ENCODE measurements around the gene FGD6. TPM values are rescaled to one million over a fixed set of nuclear protein-coding genes. Genes with fewer than 3 reads are reported as not detected.
A peak's percentile ranks its signal among the peaks of the same experiment; 100 is the strongest.

Gene FGD6
- total and polyA plus RNA-seq, 2 of the 4 experiments (the other 2 are of a cell fraction) = 2.6 to 9.5 TPM

GRCh38 chr12:95072900-95073697, 144.2 kb downstream of the FGD6 start, which contains the start of gene NR2C1:
NR2C1 (minus strand) TSS chr12:95073618; CDS start chr12:95067384, 6,234 bp downstream.
- BruUV-seq (replicated peaks) = no TSS peak
- Histone ChIP-seq H2BK120ac (ENCODE audit: low read depth, low read length) (peak within 1 kb of the TSS; percentile 76), H3K9ac (ENCODE audit: low read depth, low read length) (peak within 1 kb of the TSS; percentile 97), H3K4me3 (ENCODE audit: insufficient read depth, low read depth, low read length) (peak within 1 kb of the TSS; percentile 98), H3K18ac (ENCODE audit: low read depth, low read length) (peak within 1 kb of the TSS; percentile 84), H3K56ac (ENCODE audit: extremely low read depth, insufficient read depth, low read length) (peak within 1 kb of the TSS; percentile 81), H4K8ac (ENCODE audit: low read depth in 2 of 2, low read length in 2 of 2) (peak within 1 kb of the TSS; percentile 87 to 92), H2BK20ac (ENCODE audit: low read depth, low read length) (no peak within 1 kb of the TSS; the same call in 1 of the 2 replicates), H3K23ac (ENCODE audit: low read depth, low read length) (peak within 1 kb of the TSS; percentile 93), H4K5ac (ENCODE audit: low read depth, low read length) (peak within 1 kb of the TSS; percentile 89), H2BK5ac (ENCODE audit: low read depth, low read length, poor library complexity, severe bottlenecking) (peak within 1 kb of the TSS; percentile 75), H3K27ac (ENCODE audit: insufficient read depth, low read length) (peak within 1 kb of the TSS; percentile 97), H2AK9ac (replicated peaks; ENCODE audit: low read depth, low read length, poor library complexity) (peak within 1 kb of the TSS; percentile 87), H3K36me3 (ENCODE audit: control insufficient read depth, insufficient read depth, low read length) (no peaks in the 10 kb centered on the region), H3K4me1 (ENCODE audit: control insufficient read depth, insufficient read depth, low read length) (no peaks in the 10 kb centered on the region), H2AK5ac (ENCODE audit: low read depth, low read length) (no peak within 1 kb of the TSS; the same call in 1 of the 2 replicates), H2BK15ac (ENCODE audit: low read depth, low read length) (0 out of 3 replicates have a peak within 1 kb of the TSS, but pooled peaks have one; percentile 3), H3K9me3 (ENCODE audit: control insufficient read depth, insufficient read depth, low read length) (no peaks in the 10 kb centered on the region), H3K4ac (ENCODE audit: low read depth, low read length) (peak within 1 kb of the TSS; percentile 77), H3K9me1 (ENCODE audit: insufficient read depth, low read length) (no peaks in the 10 kb centered on the region; the same call in 1 of the 2 replicates), H4K91ac (ENCODE audit: insufficient read depth, low read depth, low read length) (peak within 1 kb of the TSS; percentile 79), H4K20me1 (ENCODE audit: insufficient read depth, low read length) (no peaks in the 10 kb centered on the region; the same call in 1 of the 2 replicates), H3K14ac (replicated peaks; ENCODE audit: low read depth, low read length) (peak within 1 kb of the TSS; percentile 83), H3K4me2 (ENCODE audit: low read depth, low read length) (peak within 1 kb of the TSS; percentile 97), H2AFZ (replicated peaks; ENCODE audit: low read length, poor library complexity) (peak within 1 kb of the TSS; percentile 100), H3K27me3 (ENCODE audit: control insufficient read depth, insufficient read depth, low read length) (no peaks in the 10 kb centered on the region), H3K79me1 (ENCODE audit: low read depth in 1 of 2, low read length in 2 of 2) (peaks cover 4 to 32% of the 10 kb centered on the region in 2 experiments; a peak in 3 of 4 replicates)
- peak; percentile 92 for DNase-seq
- intact Hi-C loops (cut with micrococcal nuclease) = loop anchor here (2.0 to 10.0 kb wide), 3 partner anchors 144 to 368 kb away; partner anchors contain the start of genes FGD6 and VEZT
- WGBS, 2 experiments (ENCODE audit: extremely low coverage in 2 of 2, insufficient read length in 1 of 2) = 2% methylated on average over 12 of the region's 99 CpGs; no CpG with 5 or more reads in 1 of the 2 experiments
- ChIA-PET POLR2A (ENCODE audit: unreplicated experiment) (interaction anchor here (0.5 to 0.7 kb wide), 3 partner anchors 69 to 124 kb away, joined by 3 to 7 read pairs (median 4); partner anchors contain the start of gene NDUFA12), CTCF (interaction anchor here (0.5 to 2.2 kb wide), 8 partner anchors 11 to 461 kb away, joined by 3 to 10 read pairs (median 4); no protein-coding TSS in a partner anchor)
- in situ Hi-C loops (cut with MboI; ENCODE audit: low sequenced_read_pairs) = no loop called here
- dilution Hi-C loops (cut with HindIII; ENCODE audit: low sequenced_read_pairs, unreplicated experiment) = no loop called here
- TF ChIP-seq MAZ (IDR thresholded peaks at IDR 0.05; ENCODE audit: borderline replicate concordance, low read depth, low read length) (peak; percentile 96; the same call in 1 of the 2 replicates), FOS (IDR thresholded peaks at IDR 0.05; ENCODE audit: low read depth, low read length) (no peak), MXI1 (IDR thresholded peaks at IDR 0.05; ENCODE audit: borderline replicate concordance, low read depth, low read length) (no peak), BHLHE40 (IDR thresholded peaks at IDR 0.05; ENCODE audit: low read depth, low read length) (peak; percentile 47; the same call in 1 of the 2 replicates), SMC3 (IDR thresholded peaks at IDR 0.05; ENCODE audit: low read depth, low read length) (peak; percentile 48), NFE2L2 (IDR thresholded peaks at IDR 0.05; ENCODE audit: low read depth, low read length) (no peak), POLR2A (IDR thresholded peaks at IDR 0.05; ENCODE audit: low read depth, low read length) (peak; percentile 39; the same call in 1 of the 2 replicates)
- ATAC-seq (ENCODE audit: low read depth) = peak; percentile 95

All from IMR-90 (cell line).